Keratinocyte (primary cell): Measurements from ENCODE around the gene PIWIL1. TPM values are rescaled to one million over a fixed set of nuclear protein-coding genes. Genes with fewer than 3 reads are reported as not detected.

Source experiments
- DNase-seq: peaks from one replicate; pipeline ENCODE4 v3.0.0-alpha.2; 2011; ENCODE audit warnings: low read depth, missing footprints, low spot score
- FAIRE-seq: peaks from 2 replicates; lab custom pipeline; 2011; peaks lifted over from hg19 to GRCh38; lab: Jason Lieb, UNC
- H2AFZ ChIP-seq: 2 replicates; pipeline ENCODE4 v1.6.0; 2012; ENCODE audit warnings: low read length, control low read depth, inconsistent platforms; ENCODE audit not compliant: control insufficient read depth
- H3K27ac ChIP-seq: 2 replicates; pipeline ENCODE4 v1.5.1; 2011; ENCODE audit warnings: low read length; ENCODE audit not compliant: control insufficient read depth, insufficient read depth
- H3K27me3 ChIP-seq: 3 replicates; pipeline ENCODE4 v1.6.0; 2011; ENCODE audit warnings: low read length; ENCODE audit not compliant: control insufficient read depth, insufficient read depth; ENCODE audit errors: extremely low read depth
- H3K36me3 ChIP-seq, 2 experiments: 2 replicates in 1 of 2; 3 replicates in 1 of 2; pipeline ENCODE4 v1.5.1; 2011; ENCODE audit warnings: low read length in 2 of 2, mild to moderate bottlenecking in 1 of 2; ENCODE audit not compliant: control insufficient read depth in 2 of 2, insufficient read depth in 2 of 2; ENCODE audit errors: extremely low read depth in 1 of 2
- H3K4me1 ChIP-seq: 3 replicates; pipeline ENCODE4 v1.5.1; 2011; ENCODE audit warnings: low read length; ENCODE audit not compliant: control insufficient read depth, insufficient read depth; ENCODE audit errors: extremely low read depth
- H3K4me2 ChIP-seq: 3 replicates; pipeline ENCODE4 v1.6.0; 2011; ENCODE audit warnings: low read depth, low read length; ENCODE audit not compliant: control insufficient read depth, insufficient read depth; ENCODE audit errors: extremely low read depth
- H3K4me3 ChIP-seq, 3 experiments: fragments of 200-600 bp in 1 of 3; sonication (generic) in 1 of 3; 2 replicates in 2 of 3; 3 replicates in 1 of 3; pipeline ENCODE4 v1.5.1; 2011 to 2016; ENCODE audit warnings: low read length in 3 of 3, mild to moderate bottlenecking in 3 of 3, control low read depth in 2 of 3, inconsistent platforms in 1 of 3, low read depth in 1 of 3, mixed read lengths in 1 of 3, mixed run types in 1 of 3, moderate library complexity in 1 of 3; ENCODE audit not compliant: control insufficient read depth in 2 of 3, insufficient read depth in 2 of 3; ENCODE audit errors: extremely low read depth in 1 of 3
- H3K79me2 ChIP-seq: 2 replicates; pipeline ENCODE4 v1.6.0; 2012; ENCODE audit warnings: low read length; ENCODE audit not compliant: control insufficient read depth, insufficient read depth
- H3K9ac ChIP-seq: 3 replicates; pipeline ENCODE4 v1.6.0; 2011; ENCODE audit warnings: low read length; ENCODE audit not compliant: control insufficient read depth, insufficient read depth; ENCODE audit errors: extremely low read depth
- H3K9me1 ChIP-seq: 3 replicates; pipeline ENCODE4 v1.6.0; 2011; ENCODE audit warnings: low read length; ENCODE audit not compliant: control insufficient read depth, insufficient read depth; ENCODE audit errors: extremely low read depth
- H3K9me3 ChIP-seq: 2 replicates; pipeline ENCODE4 v1.5.1; 2012; ENCODE audit warnings: low read depth, low read length; ENCODE audit not compliant: control insufficient read depth
- H4K20me1 ChIP-seq: 3 replicates; pipeline ENCODE4 v1.6.0; 2011; ENCODE audit warnings: low read length; ENCODE audit not compliant: control insufficient read depth, insufficient read depth; ENCODE audit errors: extremely low read depth
- EZH2 ChIP-seq: IDR thresholded peaks from one replicate; pipeline ENCODE4 v1.6.1; 2012; ENCODE audit warnings: inconsistent platforms, mild to moderate bottlenecking, low read length, moderate library complexity
- dilution Hi-C: fragments of 300-500 bp; cut with MboI; formaldehyde crosslinking; loops from one replicate; pipeline ENCODE4 v1.7.0; 2020; ENCODE audit warnings: low sequenced_read_pairs; ENCODE audit not compliant: extremely low pct_ligation_motif_present
- polyA plus RNA-seq, 5 experiments: library from polyadenylated mRNA; depleted of rRNA in 3 of 5; stranded (reverse) in 3 of 5; stranded (forward) in 1 of 5; unstranded in 1 of 5; fragments of >200 nt; gene quantifications; 1 replicate in 1 of 5; 2 replicates in 3 of 5; 3 replicates in 1 of 5; pipeline versions ENCODE4 v1.2.1 to v1.2.3, GENCODE V29; 2011 to 2012; ENCODE audit warnings: missing spikeins in 2 of 5, low read depth in 1 of 5, low replicate concordance in 1 of 5
- TF ChIP-seq, protein P1 (sequence below), 3 experiments: IDR thresholded peaks in 1 of 3; conservative IDR thresholded peaks in 1 of 3; optimal IDR thresholded peaks in 1 of 3; 2 replicates in 2 of 3; 3 replicates in 1 of 3; pipeline versions ENCODE3 to v1.5.1; 2011; ENCODE audit warnings: low read length in 3 of 3, mild to moderate bottlenecking in 3 of 3, moderate library complexity in 2 of 3, control low read depth in 1 of 3, inconsistent platforms in 1 of 3; ENCODE audit not compliant: insufficient read depth in 2 of 3; ENCODE audit errors: extremely low read depth in 1 of 3

The PIWIL1 gene
- polyA plus RNA-seq, 1 donor (not counting 4 experiments of a cell fraction or from before 2014, with no cell fraction given) = 0.13 TPM

DNA sequence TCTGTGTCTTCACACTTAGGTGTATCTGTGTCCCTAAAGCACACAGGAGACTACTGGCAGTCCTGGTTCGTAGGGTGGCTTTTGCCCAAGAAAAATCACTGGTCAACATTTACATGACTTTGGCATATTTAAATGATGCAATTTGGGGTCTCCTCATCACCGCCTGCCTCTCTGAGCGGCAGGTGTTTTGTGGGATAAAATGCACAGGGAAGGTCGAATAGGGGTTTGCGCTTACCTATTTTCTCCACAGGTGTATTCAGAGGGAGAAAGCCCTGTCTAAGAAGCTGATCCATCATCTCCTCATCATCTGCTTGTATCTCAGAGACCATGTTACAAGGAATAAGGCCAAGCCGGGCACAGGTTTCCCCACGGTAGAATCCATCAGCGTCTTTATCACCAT, 74.7 kb downstream of the PIWIL1 start:
- DNase-seq (no peak), FAIRE-seq (no peak)
- Histone ChIP-seq H3K4me1 (no peaks in the 10 kb centered on the region), H3K36me3 (no peaks in the 10 kb centered on the region), H3K9me3 (no peaks in the 10 kb centered on the region), H3K9me1 (no peaks in the 10 kb centered on the region), H4K20me1 (no peaks in the 10 kb centered on the region), H3K4me3 (no peak overlapping the region), H3K4me2 (no peak overlapping the region), H2AFZ (no peak overlapping the region), H3K79me2 (no peaks in the 10 kb centered on the region), H3K9ac (no peak overlapping the region), H3K27me3 (no peaks in the 10 kb centered on the region), H3K27ac (no peak overlapping the region)
- TF ChIP-seq EZH2 = no peak
- TF ChIP-seq, protein P1, sequence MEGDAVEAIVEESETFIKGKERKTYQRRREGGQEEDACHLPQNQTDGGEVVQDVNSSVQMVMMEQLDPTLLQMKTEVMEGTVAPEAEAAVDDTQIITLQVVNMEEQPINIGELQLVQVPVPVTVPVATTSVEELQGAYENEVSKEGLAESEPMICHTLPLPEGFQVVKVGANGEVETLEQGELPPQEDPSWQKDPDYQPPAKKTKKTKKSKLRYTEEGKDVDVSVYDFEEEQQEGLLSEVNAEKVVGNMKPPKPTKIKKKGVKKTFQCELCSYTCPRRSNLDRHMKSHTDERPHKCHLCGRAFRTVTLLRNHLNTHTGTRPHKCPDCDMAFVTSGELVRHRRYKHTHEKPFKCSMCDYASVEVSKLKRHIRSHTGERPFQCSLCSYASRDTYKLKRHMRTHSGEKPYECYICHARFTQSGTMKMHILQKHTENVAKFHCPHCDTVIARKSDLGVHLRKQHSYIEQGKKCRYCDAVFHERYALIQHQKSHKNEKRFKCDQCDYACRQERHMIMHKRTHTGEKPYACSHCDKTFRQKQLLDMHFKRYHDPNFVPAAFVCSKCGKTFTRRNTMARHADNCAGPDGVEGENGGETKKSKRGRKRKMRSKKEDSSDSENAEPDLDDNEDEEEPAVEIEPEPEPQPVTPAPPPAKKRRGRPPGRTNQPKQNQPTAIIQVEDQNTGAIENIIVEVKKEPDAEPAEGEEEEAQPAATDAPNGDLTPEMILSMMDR (optimal IDR thresholded peaks at IDR 0.05 in 1 of 3, IDR thresholded peaks at IDR 0.05 in 1 of 3, conservative IDR thresholded peaks at IDR 0.05 in 1 of 3; ENCODE audit: extremely low read depth in 1 of 3, insufficient read depth in 2 of 3, low read length in 3 of 3) = no peak
- dilution Hi-C loops = no loop called here

DNA sequence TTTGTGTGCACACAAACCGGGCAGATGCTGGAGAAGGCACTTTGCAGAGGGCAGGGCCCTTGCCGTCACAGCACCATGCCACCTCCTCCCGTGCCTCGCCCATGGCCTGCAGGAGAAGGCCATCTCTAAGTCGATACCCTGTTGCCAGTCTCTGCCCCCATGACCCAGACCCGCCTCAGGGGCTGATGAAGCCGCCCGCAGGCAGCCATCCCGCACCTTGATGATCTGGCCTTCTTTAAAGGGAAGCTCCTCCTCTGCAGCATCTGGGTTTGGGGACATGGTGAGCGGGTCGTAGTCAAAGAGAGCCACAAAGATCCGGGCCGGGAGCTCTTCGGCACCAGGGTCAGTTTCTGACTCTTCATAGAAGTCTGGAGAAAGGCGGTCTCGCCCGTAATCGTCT, 76.2 kb downstream of the PIWIL1 start:
- no peaks in the 10 kb centered on the region for H3K4me1 ChIP-seq
- no peak overlapping the region for H2AFZ ChIP-seq
- DNase-seq (no peak), FAIRE-seq (no peak)
- no peaks in the 10 kb centered on the region for H4K20me1 ChIP-seq
- H3K79me2 ChIP-seq = no peaks in the 10 kb centered on the region
- no peaks in the 10 kb centered on the region for H3K27me3 ChIP-seq
- TF ChIP-seq, protein P1 (optimal IDR thresholded peaks at IDR 0.05 in 1 of 3, IDR thresholded peaks at IDR 0.05 in 1 of 3, conservative IDR thresholded peaks at IDR 0.05 in 1 of 3; ENCODE audit: extremely low read depth in 1 of 3, insufficient read depth in 2 of 3, low read length in 3 of 3) = no peak
- TF ChIP-seq EZH2 = no peak
- no peaks in the 10 kb centered on the region for H3K36me3 ChIP-seq
- no peak overlapping the region for H3K9ac ChIP-seq
- H3K4me2 ChIP-seq = no peak overlapping the region
- H3K27ac ChIP-seq = no peak overlapping the region
- no peak overlapping the region for H3K4me3 ChIP-seq
- dilution Hi-C loops = no loop called here
- no peaks in the 10 kb centered on the region for H3K9me1 ChIP-seq
- no peaks in the 10 kb centered on the region for H3K9me3 ChIP-seq
